A549 treated with CORT108297 at 1 μM for 4 hours (cell line): Measurements from ENCODE around the gene NPAS2. TPM values are rescaled to one million over a fixed set of nuclear protein-coding genes. Genes with fewer than 3 reads are reported as not detected.

ENCODE experiments used
- total RNA-seq: library from RNA; stranded (reverse); fragments of 200-300 nt; extraction: Qiagen RNA extraction; gene quantifications from 5 replicates; pipeline ENCODE4 v1.2.3, GENCODE V29; 2022

NPAS2 gene, protein sequence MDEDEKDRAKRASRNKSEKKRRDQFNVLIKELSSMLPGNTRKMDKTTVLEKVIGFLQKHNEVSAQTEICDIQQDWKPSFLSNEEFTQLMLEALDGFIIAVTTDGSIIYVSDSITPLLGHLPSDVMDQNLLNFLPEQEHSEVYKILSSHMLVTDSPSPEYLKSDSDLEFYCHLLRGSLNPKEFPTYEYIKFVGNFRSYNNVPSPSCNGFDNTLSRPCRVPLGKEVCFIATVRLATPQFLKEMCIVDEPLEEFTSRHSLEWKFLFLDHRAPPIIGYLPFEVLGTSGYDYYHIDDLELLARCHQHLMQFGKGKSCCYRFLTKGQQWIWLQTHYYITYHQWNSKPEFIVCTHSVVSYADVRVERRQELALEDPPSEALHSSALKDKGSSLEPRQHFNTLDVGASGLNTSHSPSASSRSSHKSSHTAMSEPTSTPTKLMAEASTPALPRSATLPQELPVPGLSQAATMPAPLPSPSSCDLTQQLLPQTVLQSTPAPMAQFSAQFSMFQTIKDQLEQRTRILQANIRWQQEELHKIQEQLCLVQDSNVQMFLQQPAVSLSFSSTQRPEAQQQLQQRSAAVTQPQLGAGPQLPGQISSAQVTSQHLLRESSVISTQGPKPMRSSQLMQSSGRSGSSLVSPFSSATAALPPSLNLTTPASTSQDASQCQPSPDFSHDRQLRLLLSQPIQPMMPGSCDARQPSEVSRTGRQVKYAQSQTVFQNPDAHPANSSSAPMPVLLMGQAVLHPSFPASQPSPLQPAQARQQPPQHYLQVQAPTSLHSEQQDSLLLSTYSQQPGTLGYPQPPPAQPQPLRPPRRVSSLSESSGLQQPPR
- total RNA-seq: 73.2 to 114 TPM (median 101 TPM) in 5 replicates

DNA sequence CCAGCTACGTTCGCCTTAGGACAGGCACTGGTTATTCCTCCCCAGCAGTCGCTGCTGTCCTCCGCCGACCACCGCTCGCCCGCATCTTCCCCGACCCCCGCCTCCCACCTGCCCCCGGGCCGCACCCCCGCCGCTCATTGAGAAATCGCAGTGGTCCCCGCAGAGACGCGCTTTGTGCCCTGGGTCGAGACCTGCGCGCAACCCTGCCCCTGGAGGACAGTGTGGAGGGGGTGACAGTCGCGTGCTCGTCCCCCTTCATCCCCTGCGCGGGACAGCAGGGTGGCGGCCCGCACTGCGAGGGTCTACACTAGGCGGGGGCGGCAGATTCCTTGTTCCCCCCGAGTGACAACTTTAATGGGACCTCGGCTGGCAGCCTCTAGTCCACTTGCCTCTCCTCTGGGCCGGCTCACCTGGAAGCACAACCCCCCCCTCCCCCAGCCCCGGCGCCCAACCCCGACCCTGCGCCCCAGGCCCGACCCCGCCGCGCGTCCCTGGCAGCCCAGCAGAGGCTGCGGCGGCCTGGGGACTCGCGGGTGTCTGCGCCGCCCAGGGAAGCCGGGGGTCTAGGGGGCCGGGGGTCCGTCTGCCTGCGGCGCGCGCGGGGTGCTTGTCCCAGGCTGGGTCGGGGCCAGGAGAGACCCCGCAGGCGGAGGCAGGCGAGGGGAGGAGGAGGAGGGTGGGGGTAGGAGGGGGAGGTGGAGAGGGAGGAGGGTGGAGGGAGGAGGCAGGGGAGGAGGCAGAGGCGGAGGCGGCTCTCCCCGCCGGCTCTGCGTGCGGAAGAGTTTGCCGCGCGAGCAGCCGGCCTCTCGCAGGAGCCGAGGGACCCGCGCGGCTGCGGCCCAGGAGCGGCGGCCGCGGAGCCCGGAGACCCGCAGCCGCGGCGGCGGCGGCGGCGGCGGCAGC is at the start of gene NPAS2:
Gene NPAS2, plus strand, starts transcription at position 770 of the 903 bp plus-strand sequence. CDS start 84,616 bp downstream, outside the sequence.

DNA sequence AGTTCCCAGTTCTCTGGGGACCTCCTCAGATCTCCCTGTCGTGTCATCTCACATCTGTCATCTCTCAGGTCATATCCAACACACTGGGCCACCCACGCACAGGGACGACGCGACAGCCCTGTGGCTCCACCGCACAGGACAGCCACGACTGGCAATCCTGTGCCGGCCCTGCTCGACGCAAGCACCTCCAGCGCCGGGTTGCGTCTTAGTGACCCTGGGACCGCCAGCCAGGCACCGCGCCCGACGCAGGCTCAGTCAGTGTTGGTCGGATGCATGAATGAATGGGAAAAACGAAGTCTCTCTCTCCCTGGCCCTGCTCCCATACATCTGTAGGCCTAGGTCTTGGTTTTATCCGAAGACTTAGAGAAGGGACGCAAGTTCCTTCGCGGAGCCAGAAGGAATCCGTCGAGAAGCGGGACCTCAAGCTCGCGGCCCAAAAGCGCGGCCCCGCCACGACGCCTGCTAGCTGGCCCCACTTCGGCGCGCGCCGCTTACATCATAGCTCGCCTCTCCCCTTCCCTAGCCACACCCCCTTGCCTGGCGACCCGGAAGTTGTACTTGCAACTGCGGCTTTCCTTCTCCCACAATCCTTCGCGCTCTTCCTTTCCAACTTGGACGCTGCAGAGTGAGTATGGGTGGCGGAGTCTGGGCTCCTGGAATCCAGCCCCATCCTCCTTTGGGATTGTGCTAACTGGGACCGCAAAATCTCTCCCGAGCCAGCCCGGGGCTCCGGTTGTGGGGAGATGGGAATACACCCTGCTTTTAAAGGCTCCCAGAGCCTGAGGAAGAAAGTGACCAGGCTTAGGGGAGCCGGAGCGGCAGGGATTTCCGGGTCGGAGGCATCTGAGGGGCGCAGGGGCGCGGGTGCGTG is 182.0 kb downstream of the NPAS2 start, which contains the start of gene RPL31:
Gene RPL31, plus strand, starts transcription at position 599 of the 871 bp plus-strand sequence. CDS start 413 bp downstream, outside the sequence.

Other genes with a start within 250 kb of the NPAS2 start
- gene RPL31, start 182.2 kb downstream of the NPAS2 start, total RNA-seq: 1,996 to 2,328 TPM (median 2,230 TPM) in 5 replicates